Stimulated activated CD4-positive, alpha-beta T cell treated with anti-CD3 and anti-CD28 coated beads, Interleukin-1b, Interleukin-23, amount 100 ng/mL, for 1 hour (primary cell): Measurements from ENCODE around the gene ATAD2B.
"Not testable (repeated sequence)": the region's sequence is repeated elsewhere in the genome, so short reads cannot be mapped to it uniquely, and the experiment has no call there.

Source experiments
- DNase-seq, 2 donors: peaks; one replicate each; pipeline ENCODE4 v3.0.0-alpha.2; 2020; ENCODE audit warnings: low read depth in 2 of 2

ATAD2B gene

DNA sequence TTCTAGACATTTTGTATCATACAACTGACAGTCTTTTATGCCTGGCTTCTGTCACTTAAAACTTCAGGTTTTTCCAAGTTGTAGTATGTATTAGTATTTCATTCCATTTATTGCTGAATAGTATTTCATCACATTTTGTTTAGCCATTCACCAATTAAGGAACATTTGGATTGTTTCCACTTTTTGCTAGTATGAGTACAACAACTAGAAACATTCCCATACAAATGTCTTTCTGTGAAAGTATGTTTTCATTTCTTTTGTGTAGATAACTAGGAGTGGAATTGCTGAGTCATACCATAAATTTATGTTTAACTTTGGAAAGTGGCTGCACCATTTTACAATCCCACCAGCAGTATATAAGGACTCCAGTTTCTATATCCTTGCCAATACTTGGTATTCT, 135.9 kb downstream of the ATAD2B start:
- DNase-seq = no peak

DNA sequence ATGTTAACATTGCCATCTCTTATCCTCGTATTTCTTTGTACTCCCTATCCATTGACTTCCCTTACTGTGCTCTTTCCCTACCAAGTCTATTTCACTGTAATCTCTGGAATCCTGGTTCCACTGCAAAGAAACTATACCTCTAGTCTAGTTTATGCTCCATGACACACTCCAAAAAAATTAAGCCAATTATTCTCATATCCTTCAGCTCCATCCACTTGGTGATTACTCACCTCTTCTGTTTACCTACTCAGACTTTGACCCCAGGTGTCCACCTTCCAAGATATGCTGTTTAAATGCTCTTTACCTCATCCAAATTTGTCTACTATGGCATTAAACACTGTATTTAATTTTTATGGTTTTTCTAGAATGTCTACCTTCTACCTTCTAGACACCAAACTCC, 137.9 kb downstream of the ATAD2B start:
- no peak for DNase-seq

DNA sequence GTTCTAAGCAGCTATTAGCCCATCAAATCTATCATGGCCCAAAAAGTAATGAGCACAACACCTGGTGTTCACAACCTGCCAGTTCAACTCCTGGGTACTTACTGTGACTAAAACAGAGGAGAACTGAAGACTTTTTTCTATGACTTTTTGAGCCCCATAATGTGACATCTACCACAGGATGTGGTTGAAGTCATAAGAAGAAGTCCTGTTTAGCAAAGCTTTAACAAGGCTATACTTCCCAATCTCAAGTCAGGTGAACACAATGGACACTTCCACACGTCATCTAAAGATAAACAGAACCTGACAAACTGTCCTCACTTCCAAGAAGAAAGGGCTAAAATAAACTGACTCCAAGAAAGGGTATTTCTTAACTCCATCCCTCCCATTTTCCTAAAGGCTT, 138.8 kb downstream of the ATAD2B start:
- DNase-seq = no peak

DNA sequence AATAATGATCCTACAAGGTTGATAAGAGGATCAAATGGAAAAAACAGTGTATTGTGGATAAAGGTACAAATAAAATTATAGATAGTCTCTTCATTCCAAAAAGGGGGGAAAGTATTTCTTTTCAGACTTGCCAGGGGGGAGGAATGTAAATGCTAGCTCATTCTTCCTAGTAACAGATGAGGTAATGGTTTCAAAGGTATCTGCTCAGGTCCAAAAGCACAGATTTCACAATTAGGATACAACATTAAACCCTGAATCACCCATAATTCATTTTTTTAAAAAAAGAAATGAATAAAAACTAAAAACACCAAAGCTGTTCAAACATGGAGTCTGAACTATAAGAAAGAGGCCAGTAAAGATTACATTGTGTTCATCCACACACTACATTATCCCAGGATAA, 142.0 kb downstream of the ATAD2B start:
- no peak for DNase-seq

DNA sequence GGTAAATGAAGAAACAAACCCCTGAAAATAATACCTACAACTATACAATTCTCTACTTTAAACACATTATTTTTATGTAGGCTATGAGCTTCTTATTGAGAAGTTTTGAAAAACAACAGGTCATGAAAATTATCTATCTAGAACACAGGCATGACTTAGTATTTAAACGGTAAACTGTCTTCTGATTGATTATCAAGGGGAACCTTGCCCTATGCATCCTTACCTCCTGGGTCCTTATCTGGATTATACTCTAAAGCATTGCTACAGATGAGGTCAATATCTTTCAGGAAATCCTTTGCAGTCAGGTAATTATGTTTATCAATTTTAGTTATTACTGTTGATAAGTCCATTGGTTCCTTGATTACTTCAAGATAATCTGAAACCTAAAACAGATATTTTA, 144.3 kb downstream of the ATAD2B start:
- DNase-seq = no peak

DNA sequence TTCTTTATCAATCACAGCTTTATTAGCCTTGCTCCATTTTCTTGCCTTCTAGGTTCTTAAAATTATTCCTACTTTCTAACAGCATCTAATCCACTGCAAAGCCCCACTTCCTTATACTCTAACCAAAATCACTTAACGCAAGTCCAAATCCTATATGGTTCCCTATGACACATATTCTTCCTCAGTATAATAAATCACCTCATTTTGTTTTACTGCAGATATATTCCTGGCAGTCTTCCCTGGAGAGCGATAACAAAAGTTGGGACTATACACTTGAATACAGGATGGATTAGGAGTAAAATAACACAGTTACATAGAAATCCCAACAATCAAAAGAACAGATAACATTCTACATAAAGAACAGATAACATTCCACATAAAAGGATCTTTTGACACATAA, 144.8 kb downstream of the ATAD2B start:
- DNase-seq = no peak

DNA sequence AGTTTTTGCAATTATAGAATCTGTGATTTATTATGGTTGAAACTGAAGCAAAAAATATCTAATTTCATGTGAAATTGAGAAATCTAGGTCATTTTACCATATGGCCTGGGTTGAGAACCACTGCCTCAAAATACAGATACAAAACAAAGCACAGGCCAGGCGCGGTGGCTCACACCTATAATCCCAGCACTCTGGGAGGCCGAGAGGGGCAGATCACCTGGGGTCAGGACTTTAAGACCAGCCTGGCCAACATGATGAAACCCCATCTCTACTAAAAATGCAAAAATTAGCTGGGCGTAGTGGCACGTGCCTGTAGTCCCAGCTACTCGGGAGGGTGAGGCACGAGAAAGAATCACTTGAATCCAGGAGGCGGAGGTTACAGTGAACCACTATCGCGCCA, 146.5 kb downstream of the ATAD2B start:
- DNase-seq = not testable (repeated sequence)

DNA sequence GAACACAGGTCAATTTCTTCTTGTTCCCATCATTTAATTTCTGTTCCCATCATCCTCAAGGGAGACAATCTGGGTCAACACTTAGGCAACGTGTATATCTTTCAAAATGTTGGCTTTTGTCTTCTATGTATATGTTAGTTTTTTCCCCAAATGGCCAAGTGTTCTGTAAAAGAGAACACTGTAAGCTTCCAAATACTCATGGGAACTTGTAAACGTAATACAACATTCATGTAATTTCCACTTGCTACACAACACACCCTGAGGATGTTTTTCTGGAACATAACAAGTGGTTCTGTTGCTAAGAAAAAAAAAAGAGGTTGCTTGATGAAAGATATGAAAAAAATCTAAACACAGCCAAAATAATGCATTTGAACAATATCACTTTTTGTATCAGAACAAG, 149.1 kb downstream of the ATAD2B start:
- DNase-seq = no peak

DNA sequence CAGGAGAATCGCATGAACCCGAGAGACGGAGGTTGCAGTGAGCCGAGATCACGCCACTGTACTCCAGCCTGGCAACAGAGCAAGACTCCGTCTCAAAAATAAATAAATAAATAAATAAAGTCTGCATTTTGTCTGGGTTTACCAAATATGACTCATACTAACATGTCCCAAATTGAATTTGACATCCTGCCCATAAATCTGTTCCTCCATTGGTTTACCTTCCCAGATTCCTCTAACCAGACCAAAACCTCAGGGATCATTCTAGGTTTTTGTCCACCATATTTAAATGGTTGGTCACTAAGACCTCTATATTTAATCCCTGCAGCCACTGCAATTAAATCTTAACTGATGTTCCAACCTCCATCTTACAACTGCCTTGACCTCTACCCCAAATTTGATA, 150.9 kb downstream of the ATAD2B start:
- DNase-seq = no peak

DNA sequence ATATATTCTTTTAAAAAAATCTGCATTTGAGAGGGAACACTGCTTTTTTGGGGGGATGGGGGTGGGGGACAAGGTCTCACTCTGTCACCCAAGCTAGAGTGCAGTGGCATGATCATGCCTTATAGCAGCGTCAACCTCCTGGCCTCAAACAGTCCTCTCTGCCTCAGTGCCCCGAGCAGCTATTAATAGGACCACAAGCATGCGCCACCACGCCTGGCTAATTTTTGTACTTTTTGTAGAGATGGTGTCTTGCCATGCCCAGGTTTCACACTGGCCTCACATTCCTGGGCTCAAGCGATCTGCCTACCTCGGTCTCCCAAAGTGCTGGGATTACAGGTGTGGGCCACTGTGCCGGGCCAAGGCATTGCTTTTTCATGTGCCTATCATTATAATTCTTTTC, 154.2 kb downstream of the ATAD2B start:
- no peak for DNase-seq

DNA sequence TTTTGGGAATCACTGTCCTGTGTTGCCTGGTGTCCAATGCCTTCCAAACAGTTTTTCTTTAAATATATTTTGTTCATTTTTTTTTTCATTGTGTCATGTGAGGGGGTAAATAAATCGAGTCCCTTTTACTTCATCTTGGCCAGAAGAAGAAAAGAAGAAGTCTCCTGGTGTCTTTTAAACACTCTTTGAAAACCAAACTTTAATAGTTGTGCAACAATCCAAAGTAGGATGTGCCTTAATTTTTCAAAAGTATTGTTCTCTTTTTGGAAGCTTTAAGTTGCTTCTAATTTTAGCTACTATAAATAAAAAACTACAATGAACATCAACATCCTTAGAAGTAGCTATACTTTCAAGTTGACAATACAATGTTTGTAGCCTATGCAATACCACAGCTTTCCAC, 154.9 kb downstream of the ATAD2B start:
- no peak for DNase-seq

DNA sequence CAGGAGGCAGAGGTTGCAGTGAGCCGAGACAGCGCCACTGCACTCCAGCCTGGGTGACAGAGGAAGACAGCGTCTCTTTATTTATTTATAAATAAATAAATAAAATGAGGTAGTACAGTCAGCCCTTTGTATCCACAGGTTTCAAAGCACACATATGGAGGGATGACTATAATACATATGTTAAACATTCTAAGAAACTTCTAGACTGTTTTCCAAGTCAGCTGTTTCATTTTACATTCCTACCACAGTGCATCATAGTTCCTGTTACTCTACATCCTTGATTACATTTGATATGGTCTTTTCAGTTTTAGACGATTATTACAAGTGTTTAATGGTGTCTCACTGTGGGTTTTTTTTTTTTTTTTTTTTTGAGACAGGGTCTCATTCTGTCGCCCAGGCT, 157.6 kb downstream of the ATAD2B start:
- DNase-seq = no peak

DNA sequence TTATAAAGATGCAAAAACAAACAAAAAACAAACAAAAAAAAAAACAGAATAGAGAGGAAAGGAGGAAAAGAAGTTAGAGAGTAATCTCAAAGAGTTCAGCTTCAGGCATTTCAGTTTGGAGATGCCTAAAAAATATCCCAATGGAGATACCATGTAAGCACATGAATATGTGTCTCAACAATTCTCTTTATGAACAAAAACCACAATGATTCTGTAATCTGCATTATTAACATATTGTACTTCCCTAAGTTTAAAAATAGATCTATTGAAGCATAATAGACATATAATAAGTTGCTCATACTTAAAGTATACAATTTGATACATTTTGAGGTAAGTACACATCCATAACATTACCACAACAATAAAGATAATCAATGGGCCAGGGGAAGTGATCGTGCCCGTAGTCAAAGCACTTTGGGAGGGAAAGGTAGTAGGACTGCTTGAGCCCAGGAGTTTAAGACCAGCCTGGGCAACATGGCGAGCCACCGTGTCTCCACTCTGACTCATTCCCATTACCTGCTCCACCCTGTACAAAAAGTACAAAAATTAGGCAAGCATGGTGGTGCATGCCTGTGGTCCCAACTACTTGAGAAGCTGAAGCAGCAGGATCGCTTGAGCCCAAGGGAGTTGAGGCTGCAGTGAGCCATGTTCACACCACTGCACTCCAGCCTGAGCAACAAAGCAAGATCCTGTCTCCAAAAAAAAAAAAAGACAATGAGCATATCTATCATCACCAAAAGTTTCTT, 158.9 kb downstream of the ATAD2B start:
- DNase-seq = no peak

DNA sequence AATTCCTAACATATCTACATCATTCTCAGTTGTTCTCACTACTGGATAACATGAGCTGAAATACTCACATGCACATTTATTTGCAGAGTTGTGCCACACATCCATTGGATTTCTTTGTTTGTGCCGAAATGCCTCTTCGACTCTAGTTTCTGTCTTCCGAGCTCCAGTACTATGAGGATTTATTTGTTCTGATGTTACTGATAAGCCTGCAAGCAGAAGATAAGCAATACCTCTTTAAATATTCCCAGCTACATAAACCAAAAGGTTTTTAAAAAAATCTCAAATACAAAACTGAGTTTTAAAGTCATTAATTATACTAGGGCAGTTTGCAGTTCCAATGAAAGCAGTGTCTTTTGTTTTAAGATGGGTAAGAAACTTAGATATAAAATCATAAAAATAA, 164.8 kb downstream of the ATAD2B start:
- no peak for DNase-seq

DNA sequence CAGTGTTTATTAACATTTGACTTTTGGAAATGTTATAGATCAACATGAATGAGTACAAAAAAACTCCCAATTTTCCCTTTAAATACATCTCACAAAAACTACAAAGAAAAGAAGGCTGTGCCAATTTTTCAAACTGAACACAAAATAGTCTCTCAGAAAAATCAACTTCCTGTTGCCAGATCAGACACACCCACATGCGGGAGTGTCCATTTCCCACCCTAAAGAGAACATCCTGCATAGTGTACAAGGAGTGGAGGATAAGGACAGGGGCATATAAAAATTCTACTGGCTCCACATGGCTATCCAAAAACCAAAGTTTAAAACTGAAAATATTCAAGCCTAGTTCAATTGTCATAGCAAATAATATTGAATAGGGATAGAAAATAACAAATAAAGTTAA, 165.3 kb downstream of the ATAD2B start:
- no peak for DNase-seq

DNA sequence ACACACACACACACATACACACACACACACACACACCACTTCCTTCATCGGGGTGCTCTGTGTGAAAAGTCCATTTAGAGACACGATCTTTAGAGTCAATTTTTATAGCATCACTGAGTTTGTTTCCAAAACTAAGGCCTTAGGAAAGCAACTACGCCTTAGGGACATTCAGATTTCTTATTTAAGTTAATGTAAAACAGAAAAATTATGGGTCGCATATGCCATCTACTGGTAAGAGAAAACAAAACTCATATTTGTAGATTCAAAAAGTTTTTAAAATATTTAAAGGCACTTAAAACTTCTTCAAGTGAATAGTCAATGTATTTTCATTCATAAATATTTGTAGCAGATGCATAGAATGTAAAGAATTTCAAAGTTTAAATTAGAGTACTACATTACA, 166.2 kb downstream of the ATAD2B start:
- no peak for DNase-seq

DNA sequence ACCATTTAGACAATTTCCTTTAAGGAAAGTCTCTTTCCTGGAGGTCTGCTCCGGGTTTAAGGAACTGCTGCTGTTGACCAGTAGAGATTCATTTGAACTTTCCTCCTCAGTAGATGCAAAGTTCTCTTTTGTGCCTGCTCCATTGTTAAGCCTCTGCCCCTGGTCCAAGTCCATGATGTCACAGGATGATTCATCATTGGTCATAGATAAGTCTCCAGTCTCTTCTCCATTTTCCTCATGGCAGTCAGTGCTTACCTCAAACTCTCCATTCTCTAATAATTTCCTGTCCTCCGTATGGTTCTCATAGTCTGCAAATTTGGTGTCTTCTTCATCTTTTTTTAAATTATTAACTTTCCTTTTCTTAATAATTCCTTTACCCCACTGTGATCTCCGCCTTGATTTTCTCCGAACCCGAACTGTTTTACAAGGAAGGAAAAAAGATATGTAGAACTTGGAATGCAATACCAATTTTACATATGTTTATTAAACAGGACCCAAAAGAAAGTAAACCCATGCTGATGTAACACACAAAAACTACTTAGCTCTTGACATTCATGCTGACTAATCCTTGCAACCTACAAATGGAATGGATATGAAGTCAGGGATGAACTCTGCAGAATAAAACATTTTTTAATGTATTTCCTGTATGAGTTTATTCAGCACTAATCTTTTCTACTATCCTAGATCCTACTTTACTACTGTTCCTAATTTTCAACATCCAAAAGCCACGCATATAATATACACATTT, 169.1 kb downstream of the ATAD2B start:
- DNase-seq = no peak

DNA sequence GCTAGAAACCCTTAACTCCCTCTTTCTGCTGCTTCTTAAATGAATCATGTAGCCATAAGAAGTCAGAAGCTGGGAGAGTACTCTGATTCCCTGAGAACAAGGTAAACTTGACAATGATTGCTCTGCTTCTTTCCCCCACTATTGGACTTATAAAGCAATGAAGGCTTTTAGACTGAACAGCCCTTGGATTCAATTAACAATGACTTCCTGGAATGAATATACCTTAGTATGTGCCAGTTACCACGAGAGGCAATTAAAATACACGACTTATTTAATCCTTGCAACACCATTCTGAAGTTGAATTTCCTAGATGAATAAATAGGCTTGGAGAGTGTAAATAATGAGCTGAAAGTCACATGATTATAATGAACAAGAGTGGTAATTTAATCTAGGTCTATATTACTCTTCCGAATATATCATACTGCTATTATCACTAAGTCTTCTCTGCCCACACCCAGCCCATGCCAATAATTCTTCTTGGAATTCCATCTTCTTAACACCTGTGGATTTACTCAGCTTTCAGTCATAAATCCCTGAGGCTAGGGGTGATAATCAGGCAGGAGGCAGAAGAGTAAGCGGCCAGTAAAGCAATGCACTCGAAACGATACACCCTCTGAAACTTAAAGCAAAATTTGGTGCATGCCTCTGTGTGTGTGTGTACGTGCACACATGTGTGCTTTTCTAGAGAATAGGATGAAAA, 170.2 kb downstream of the ATAD2B start:
- DNase-seq = no peak

DNA sequence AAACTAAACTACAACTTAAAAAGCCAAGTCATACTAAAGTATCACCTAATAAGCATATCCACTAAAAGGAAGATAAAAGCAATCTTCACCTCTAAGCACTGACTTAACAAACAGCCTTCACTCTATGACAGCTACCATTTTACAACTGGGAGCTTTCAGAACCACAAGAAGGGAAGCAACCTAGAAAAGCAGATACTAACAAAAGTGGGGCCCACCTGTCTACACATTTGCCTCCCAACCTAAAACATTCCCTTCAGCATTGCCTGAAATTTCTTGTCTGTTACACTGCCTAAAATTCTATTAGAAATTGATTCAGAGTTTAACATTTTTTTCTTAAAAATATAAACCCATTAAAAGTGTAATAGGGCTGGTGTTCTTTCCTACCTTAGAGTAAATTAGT, 172.0 kb downstream of the ATAD2B start:
- no peak for DNase-seq

DNA sequence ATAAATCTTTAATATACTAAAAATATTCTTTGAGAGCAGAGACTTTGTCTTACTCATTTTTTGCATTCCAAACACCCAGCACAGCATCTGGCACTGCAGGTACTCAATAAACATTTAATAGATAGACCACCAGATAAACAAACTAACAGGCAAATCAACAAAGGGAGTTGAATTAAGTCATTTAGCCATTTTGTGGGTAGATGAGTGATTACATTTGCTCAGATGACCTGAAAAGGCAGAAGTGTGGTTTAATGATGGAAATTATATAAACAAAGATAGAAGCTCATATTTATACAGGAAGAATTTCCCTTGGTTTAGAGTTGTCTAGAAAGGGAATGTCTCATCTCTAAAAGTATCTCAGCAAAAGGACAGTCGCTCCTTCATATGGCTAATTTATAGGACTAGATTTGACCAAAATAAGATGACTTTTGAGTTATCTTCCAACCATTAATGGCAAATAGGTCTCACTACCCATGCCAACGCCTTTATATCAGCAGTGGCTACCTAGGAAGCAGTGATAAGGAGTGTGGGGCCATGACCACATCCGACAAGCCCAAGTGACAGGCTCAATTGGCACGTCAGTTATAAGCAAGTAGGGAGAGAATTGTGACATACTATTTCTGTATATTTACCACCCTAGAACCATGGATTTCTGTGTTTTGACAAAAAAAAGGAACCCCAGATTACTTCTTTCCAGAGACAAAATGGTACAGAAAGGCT, 173.5 kb downstream of the ATAD2B start:
- no peak for DNase-seq

DNA sequence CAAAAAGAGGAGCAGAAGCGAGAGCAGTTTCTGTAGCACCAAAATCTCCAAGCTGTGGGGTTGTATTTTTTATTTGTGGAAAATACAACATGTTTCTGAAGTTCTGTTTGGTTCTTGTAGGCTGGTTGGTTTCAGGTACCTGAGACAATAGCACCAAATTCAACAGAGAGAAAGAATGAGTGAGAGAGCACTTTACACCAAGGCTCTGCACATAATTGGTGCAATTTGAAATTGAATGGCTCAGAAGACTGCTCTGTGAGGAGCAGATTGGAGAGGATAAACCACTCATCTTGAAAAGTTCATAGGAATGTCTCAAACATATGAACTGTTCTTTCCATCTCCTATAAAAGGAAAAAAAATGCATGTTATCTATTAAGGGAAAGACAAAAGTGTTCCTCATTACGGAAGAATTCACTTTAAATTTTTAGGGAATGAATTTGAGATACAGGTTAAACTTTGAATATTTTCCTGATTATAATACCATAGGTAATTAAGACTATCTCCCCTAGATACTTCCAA, 175.1 kb downstream of the ATAD2B start:
- no peak for DNase-seq
